RWPE2 (cell line): ENCODE data around the gene SEPTIN5.

Experiments
- ATAC-seq: fragments of 200-7000 bp; cut with Tn5 transposase; 3 replicates; pipeline ENCODE4 v1.9.1; 2021; ENCODE audit warnings: low read depth
- DNase-seq: peaks from one replicate; pipeline ENCODE4 v3.0.0-alpha.2; 2020; ENCODE audit warnings: low spot score
- H3K27ac ChIP-seq: fragments of 450-650 bp; 2 replicates; pipeline ENCODE4 v1.5.1; 2017; ENCODE audit warnings: mild to moderate bottlenecking; ENCODE audit not compliant: poor library complexity, severe bottlenecking
- H3K27me3 ChIP-seq: fragments of 250-450 bp; sonication (Bioruptor Pico); 2 replicates; pipeline ENCODE4 v1.5.1; 2021; ENCODE audit warnings: mild to moderate bottlenecking, moderate library complexity; ENCODE audit not compliant: insufficient read depth, poor library complexity, severe bottlenecking
- H3K36me3 ChIP-seq: fragments of 250-450 bp; sonication (Bioruptor Pico); 2 replicates; pipeline ENCODE4 v1.5.1; 2020; ENCODE audit warnings: low read depth, mild to moderate bottlenecking, moderate library complexity
- H3K4me1 ChIP-seq: fragments of 250-450 bp; sonication (Bioruptor Pico); 2 replicates; pipeline ENCODE4 v1.5.1; 2021; ENCODE audit warnings: mild to moderate bottlenecking, moderate library complexity; ENCODE audit not compliant: insufficient read depth, poor library complexity, severe bottlenecking
- H3K4me3 ChIP-seq: fragments of 250-450 bp; sonication (Bioruptor Pico); 2 replicates; pipeline ENCODE4 v1.5.1; 2021; ENCODE audit warnings: mild to moderate bottlenecking, moderate library complexity; ENCODE audit not compliant: severe bottlenecking
- H3K9me3 ChIP-seq: fragments of 250-450 bp; sonication (Bioruptor Pico); 2 replicates; pipeline ENCODE4 v1.5.1; 2021; ENCODE audit warnings: mild to moderate bottlenecking, moderate library complexity; ENCODE audit not compliant: severe bottlenecking
- CTCF ChIP-seq: fragments of 450-650 bp; IDR thresholded peaks from one replicate; pipeline ENCODE4 v1.5.1; 2017; ENCODE audit warnings: mild to moderate bottlenecking, moderate library complexity; ENCODE audit not compliant: poor library complexity, severe bottlenecking

The SEPTIN5 gene

GRCh38 chr22:19717691-19718455 lies 3.6 kb downstream of the SEPTIN5 start:
- Histone ChIP-seq H3K27me3 (no peaks in the 10 kb centered on the region), H3K4me3 (peak overlapping the region; percentile 44), H3K36me3 (no peaks in the 10 kb centered on the region), H3K27ac (no peak overlapping the region), H3K9me3 (no peaks in the 10 kb centered on the region), H3K4me1 (no peaks in the 10 kb centered on the region)
- DNase-seq (no peak), ATAC-seq (peak; percentile 71)
- peak; percentile 97 for TF ChIP-seq CTCF

- H3K27ac ChIP-seq, result no peak overlapping the region
- peak; percentile 29 for TF ChIP-seq CTCF
Measured at GRCh38 chr22:19718456-19719049, 4.2 kb downstream of the SEPTIN5 start.

GRCh38 chr22:19719050-19719482 lies 4.8 kb downstream of the SEPTIN5 start:
- Histone ChIP-seq H3K27me3 (peaks cover 8% of the 10 kb centered on the region), H3K4me3 (peak overlapping the region; percentile 44), H3K36me3 (no peaks in the 10 kb centered on the region), H3K9me3 (no peaks in the 10 kb centered on the region), H3K27ac (no peak overlapping the region), H3K4me1 (no peaks in the 10 kb centered on the region)
- DNase-seq, result no peak
- no peak for TF ChIP-seq CTCF
- ATAC-seq, result no peak

More at GRCh38 chr22:19718456-19719049, 4.2 kb downstream of the SEPTIN5 start:
- ATAC-seq, result no peak
- Histone ChIP-seq H3K9me3 (no peaks in the 10 kb centered on the region), H3K27me3 (peaks cover 5% of the 10 kb centered on the region), H3K36me3 (no peaks in the 10 kb centered on the region), H3K4me3 (peak overlapping the region; percentile 44), H3K4me1 (no peaks in the 10 kb centered on the region)
- DNase-seq, result no peak

GRCh38 chr22:19719488-19720021 lies 5.3 kb downstream of the SEPTIN5 start:
- no peaks in the 10 kb centered on the region for H3K4me1 ChIP-seq
- TF ChIP-seq CTCF, result no peak
- H3K4me3 ChIP-seq, result no peak overlapping the region
- ATAC-seq (no peak), DNase-seq (no peak)
- no peaks in the 10 kb centered on the region for H3K36me3 ChIP-seq
- no peaks in the 10 kb centered on the region for H3K9me3 ChIP-seq
- no peak overlapping the region for H3K27ac ChIP-seq
- H3K27me3 ChIP-seq, result peaks cover 12% of the 10 kb centered on the region
